ENCODE measurements around the gene ARHGAP24.
"Not testable (repeated sequence)": the region's sequence is repeated elsewhere in the genome, so short reads cannot be mapped to it uniquely, and the experiment has no call there.

The ARHGAP24 gene

GRCh38 chr4:85486425-85487086 is 11.6 kb downstream of the ARHGAP24 start:
- DNase-seq = no peak

GRCh38 chr4:85488416-85488815 is 13.5 kb downstream of the ARHGAP24 start:
- DNase-seq = no peak

- DNase-seq = no peak
Observed at GRCh38 chr4:85489273-85489981, 14.5 kb downstream of the ARHGAP24 start.

- DNase-seq = no peak
Observed at GRCh38 chr4:85491527-85491926, 16.6 kb downstream of the ARHGAP24 start.

- DNase-seq = no peak
Observed at GRCh38 chr4:85492336-85492735, 17.4 kb downstream of the ARHGAP24 start.

- DNase-seq = no peak
Observed at GRCh38 chr4:85495621-85496020, 20.7 kb downstream of the ARHGAP24 start.

- DNase-seq = no peak
Observed at GRCh38 chr4:85496126-85496849, 21.3 kb downstream of the ARHGAP24 start.

- no peak for DNase-seq
Observed at GRCh38 chr4:85496933-85497332, 22.0 kb downstream of the ARHGAP24 start.

GRCh38 chr4:85498068-85498733 is 23.3 kb downstream of the ARHGAP24 start:
- DNase-seq = no peak

- no peak for DNase-seq
Observed at GRCh38 chr4:85499573-85499972, 24.6 kb downstream of the ARHGAP24 start.

- no peak for DNase-seq
Observed at GRCh38 chr4:85500110-85500867, 25.3 kb downstream of the ARHGAP24 start.

GRCh38 chr4:85501145-85501544 is 26.2 kb downstream of the ARHGAP24 start:
- not testable (repeated sequence) for DNase-seq

GRCh38 chr4:85508654-85509053 is 33.7 kb downstream of the ARHGAP24 start:
- no peak for DNase-seq

GRCh38 chr4:85509882-85510631 is 35.1 kb downstream of the ARHGAP24 start:
- DNase-seq = no peak

- no peak for DNase-seq
Observed at GRCh38 chr4:85510632-85510984, 35.7 kb downstream of the ARHGAP24 start.

GRCh38 chr4:85512446-85513205 is 37.7 kb downstream of the ARHGAP24 start:
- DNase-seq = no peak

- DNase-seq = no peak
Observed at GRCh38 chr4:85514117-85514516, 39.2 kb downstream of the ARHGAP24 start.

- no peak for DNase-seq
Observed at GRCh38 chr4:85514783-85515182, 39.8 kb downstream of the ARHGAP24 start.

- DNase-seq = no peak
Observed at GRCh38 chr4:85515701-85516100, 40.8 kb downstream of the ARHGAP24 start.

GRCh38 chr4:85518526-85518925 is 43.6 kb downstream of the ARHGAP24 start:
- not testable (repeated sequence) for DNase-seq
